ENCODE measurements around the gene ZNF23. TPM values are rescaled to one million over a fixed set of nuclear protein-coding genes. Genes with fewer than 3 reads are reported as not detected.

The ZNF23 gene
- total RNA-seq, 1 donor from 2014 or later: 0.43 TPM

DNA sequence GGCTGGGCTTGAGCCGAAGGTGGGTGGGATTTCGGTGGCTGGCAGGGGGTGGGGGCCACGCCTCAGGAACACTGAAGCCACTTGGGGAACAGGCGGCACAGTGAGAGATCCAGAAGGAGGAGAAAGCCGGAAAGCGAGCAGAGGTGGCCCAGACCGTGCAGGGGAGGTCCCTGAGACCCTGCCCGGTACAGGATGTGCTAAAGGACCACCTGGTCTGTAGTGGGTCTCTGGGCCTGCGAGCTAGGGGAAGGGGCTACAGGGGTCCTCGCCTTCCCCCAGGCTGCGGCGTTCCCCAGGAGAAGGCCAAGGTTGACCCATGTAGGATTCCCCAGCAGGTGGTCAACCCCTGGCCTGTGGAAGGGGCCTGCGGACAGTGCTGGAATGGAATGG, 20.0 kb downstream of the ZNF23 start, which contains the start of gene TLE7:
Gene TLE7, minus strand, starts transcription at position 4 of the 390 bp plus-strand sequence. CDS start 8,730 bp downstream, outside the sequence.
- intact Hi-C loops (cut with DNase I): no loop called here
- H3K27ac ChIP-seq: no peak within 1 kb of the TSS
- no peaks in the 10 kb centered on the region for H3K36me3 ChIP-seq
- TF ChIP-seq CTCF (IDR thresholded peaks at IDR 0.05): no peak
- DNase-seq (ENCODE audit: low spot score in 2 of 2): no peak
- H3K4me1 ChIP-seq: no peaks in the 10 kb centered on the region
- no peak within 1 kb of the TSS for H3K4me3 ChIP-seq
- H3K27me3 ChIP-seq: no peaks in the 10 kb centered on the region
- peaks cover 29 to 54% of the 10 kb centered on the region in 2 donors for H3K9me3 ChIP-seq

DNA sequence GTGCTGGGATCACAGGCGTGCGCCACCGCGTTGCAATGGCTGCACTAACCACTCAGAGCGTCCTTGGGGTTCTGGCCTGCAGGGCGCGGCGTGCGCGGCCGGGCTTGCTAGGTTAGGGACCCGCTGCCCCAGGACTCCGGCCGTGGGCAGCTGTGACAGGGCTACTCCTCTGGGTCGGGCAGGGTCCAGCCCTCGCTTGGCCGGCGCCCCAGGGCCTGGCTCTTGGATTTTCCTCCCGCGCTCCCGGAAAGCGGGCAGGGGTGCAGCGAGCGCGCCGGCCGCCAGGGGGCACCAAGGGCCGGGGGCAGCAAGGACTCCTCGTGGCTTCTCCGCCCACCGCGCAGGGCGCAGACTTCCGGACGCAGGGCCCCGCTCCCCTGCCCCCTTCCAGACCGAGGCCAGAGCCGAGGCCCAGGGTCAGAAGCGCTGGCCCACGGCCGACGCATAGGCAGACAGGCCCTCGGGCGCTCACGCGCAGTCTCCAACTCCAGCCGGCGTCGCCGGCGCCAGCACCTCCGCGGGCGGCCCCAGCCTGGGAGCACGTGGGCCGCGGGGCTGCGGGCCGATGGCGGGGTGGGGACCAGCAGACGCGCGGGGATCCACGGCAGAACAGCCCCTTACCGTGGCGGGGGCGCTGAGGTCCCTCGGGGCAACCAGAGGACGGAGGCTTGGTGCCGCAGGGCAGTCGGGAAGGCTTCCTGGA, 20.5 kb downstream of the ZNF23 start:
- DNase-seq (ENCODE audit: low spot score in 2 of 2): no peak
- no peaks in the 10 kb centered on the region for H3K36me3 ChIP-seq
- no peak overlapping the region for H3K4me3 ChIP-seq
- intact Hi-C loops (cut with DNase I): no loop called here
- no peaks in the 10 kb centered on the region for H3K27me3 ChIP-seq
- peaks cover 24 to 49% of the 10 kb centered on the region in 2 donors for H3K9me3 ChIP-seq
- H3K27ac ChIP-seq: no peak overlapping the region
- H3K4me1 ChIP-seq: no peaks in the 10 kb centered on the region
- peak in 1 of 3 experiments; percentile 7 for TF ChIP-seq CTCF (IDR thresholded peaks at IDR 0.05)

DNA sequence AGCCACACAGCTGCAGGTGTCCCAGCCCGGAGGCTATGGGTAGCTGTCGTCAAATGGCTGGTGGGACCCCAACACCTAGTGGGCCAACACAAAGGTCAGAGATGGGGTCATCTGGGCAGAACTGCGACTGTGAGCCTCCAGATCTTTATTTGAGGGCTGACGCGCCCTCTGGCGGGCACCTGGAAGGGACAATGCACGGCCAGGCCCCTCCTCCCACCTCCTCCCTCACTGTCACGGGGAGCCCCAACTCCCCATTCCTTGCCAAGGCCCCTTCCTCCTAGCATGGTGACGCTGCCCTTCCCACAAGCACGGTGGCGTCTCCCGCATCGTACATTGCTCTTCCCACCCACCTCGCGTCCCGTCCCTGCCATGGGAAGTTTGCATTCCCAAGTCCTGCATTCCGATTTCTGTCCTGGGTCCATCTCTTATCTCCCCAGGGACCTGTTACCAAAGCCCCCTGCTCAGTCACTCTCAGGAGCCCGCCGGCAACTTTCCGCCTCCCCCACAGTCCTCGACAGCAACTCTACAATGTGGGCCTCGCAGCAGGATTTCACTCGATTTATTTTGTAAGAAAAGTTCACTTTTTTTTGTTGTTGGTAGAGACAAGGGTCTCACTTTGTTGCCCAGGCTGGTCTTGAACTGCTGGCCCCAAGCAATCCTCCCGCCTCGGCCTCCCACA, 21.2 kb downstream of the ZNF23 start:
- H3K9me3 ChIP-seq: peaks cover 18 to 42% of the 10 kb centered on the region in 2 donors
- intact Hi-C loops (cut with DNase I): no loop called here
- no peak overlapping the region for H3K27ac ChIP-seq
- H3K36me3 ChIP-seq: no peaks in the 10 kb centered on the region
- no peak overlapping the region for H3K4me3 ChIP-seq
- no peaks in the 10 kb centered on the region for H3K27me3 ChIP-seq
- TF ChIP-seq CTCF (IDR thresholded peaks at IDR 0.05): no peak
- H3K4me1 ChIP-seq: no peaks in the 10 kb centered on the region
- no peak for DNase-seq (ENCODE audit: low spot score in 2 of 2)

DNA sequence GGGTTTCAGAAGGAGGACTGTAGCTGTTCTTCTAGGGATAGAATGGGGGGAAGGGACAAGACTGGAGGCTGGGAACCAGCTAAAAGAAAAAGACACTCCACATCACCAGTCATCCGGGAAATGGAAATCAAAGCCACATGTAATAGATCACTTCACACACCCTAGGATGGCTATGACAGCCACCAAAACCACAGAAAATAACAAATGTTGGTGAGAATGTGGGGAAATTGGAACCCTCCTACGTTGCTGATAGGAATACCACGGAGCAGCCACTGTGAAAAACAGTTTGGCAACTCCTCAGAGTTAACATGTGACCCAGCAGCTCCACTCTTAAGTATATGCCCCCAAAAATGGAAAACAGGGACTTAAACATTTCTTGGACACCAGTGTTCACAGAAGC, 22.5 kb downstream of the ZNF23 start:
- Histone ChIP-seq H3K27me3 (no peaks in the 10 kb centered on the region), H3K4me1 (no peaks in the 10 kb centered on the region), H3K4me3 (no peak overlapping the region), H3K9me3 (peaks cover 11 to 29% of the 10 kb centered on the region in 2 donors), H3K27ac (no peak overlapping the region), H3K36me3 (no peaks in the 10 kb centered on the region)
- intact Hi-C loops (cut with DNase I): no loop called here
- no peak for DNase-seq (ENCODE audit: low spot score in 2 of 2)
- TF ChIP-seq CTCF (IDR thresholded peaks at IDR 0.05): no peak

DNA sequence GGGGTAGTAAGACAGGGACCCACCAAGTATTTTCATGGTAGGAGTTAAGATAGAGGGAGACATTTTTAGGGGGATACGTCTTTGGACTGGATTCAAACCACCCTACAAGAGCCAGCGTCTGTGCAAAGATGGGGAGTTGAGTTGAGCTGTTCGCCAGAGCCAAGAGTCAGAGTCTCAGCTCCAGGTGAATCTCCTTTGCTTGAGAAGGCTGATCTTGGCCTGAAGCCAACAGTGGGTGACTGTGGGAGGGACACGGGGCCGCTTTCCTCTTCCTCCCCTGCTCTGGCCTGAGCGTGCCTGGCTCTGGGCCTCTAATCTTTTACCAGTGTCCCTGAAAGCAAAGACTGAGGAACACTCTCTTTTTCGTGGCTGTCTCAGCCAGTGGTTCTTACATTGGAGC, 25.6 kb downstream of the ZNF23 start:
- no peak overlapping the region for H3K4me3 ChIP-seq
- H3K9me3 ChIP-seq: peaks cover 0 to 2% of the 10 kb centered on the region in 2 donors
- no peak for DNase-seq (ENCODE audit: low spot score in 2 of 2)
- TF ChIP-seq CTCF (IDR thresholded peaks at IDR 0.05): no peak
- H3K4me1 ChIP-seq: no peaks in the 10 kb centered on the region
- no peaks in the 10 kb centered on the region for H3K27me3 ChIP-seq
- intact Hi-C loops (cut with DNase I): no loop called here
- no peak overlapping the region for H3K27ac ChIP-seq
- H3K36me3 ChIP-seq: no peaks in the 10 kb centered on the region
